Activated CD8-positive, alpha-beta memory T cell treated with anti-CD3 and anti-CD28 coated beads, Interleukin-2, amount 10 ng/mL, durations not matched to agents 7 days and 5 days (primary cell): Measurements from ENCODE around the gene TMEM271. TPM values are rescaled to one million over a fixed set of nuclear protein-coding genes. Genes with fewer than 3 reads are reported as not detected.

ENCODE experiments used
- ATAC-seq: fragments of 150-1000 bp; cut with Tn5 transposase; one replicate; pipeline ENCODE4 v1.10.0; 2021; ENCODE audit warnings: moderate library complexity
- CTCF ChIA-PET: fragments of 350-600 bp; sonication (Branson Sonifier 250); formaldehyde crosslinking; loops from one replicate; lab custom pipeline; 2021; ENCODE audit warnings: antibody characterized with exemption; lab: Charles Lee
- DNase-seq: peaks from one replicate; pipeline ENCODE4 v3.0.0-alpha.2; 2020
- H3K27ac Mint-ChIP-seq: one replicate; pipeline ENCODE4 v1.8.0; 2021; ENCODE audit warnings: mild to moderate bottlenecking, mixed read lengths
- H3K27me3 Mint-ChIP-seq: one replicate; pipeline ENCODE4 v1.8.0; 2021; ENCODE audit warnings: mixed read lengths
- H3K36me3 Mint-ChIP-seq: one replicate; pipeline ENCODE4 v1.8.0; 2021; ENCODE audit warnings: mild to moderate bottlenecking, mixed read lengths
- H3K4me1 Mint-ChIP-seq: one replicate; pipeline ENCODE4 v1.8.0; 2021; ENCODE audit warnings: mixed read lengths
- H3K4me3 Mint-ChIP-seq: one replicate; pipeline ENCODE4 v1.8.0; 2021; ENCODE audit warnings: mild to moderate bottlenecking, moderate library complexity, mixed read lengths
- H3K9me3 Mint-ChIP-seq: one replicate; pipeline ENCODE4 v1.8.0; 2022; ENCODE audit warnings: low read depth, mixed read lengths
- total RNA-seq, 2 experiments: library from RNA; stranded (reverse); gene quantifications; one replicate each; pipeline ENCODE4 v1.2.3, GENCODE V29; 2021

The TMEM271 gene
- total RNA-seq, 2 experiments from 2014 or later: not detected

GRCh38 chr4:525660-526059, 50.4 kb downstream of the TMEM271 start:
- Mint-ChIP-seq H3K36me3 (peaks cover 82% of the 10 kb centered on the region), H3K27ac (no peak overlapping the region), H3K4me1 (no peaks in the 10 kb centered on the region), H3K27me3 (no peaks in the 10 kb centered on the region), H3K4me3 (no peak overlapping the region), H3K9me3 (peaks cover 3% of the 10 kb centered on the region)
- ATAC-seq (no peak), DNase-seq (no peak)
- CTCF ChIA-PET: no interaction called here

GRCh38 chr4:524196-524595, 51.9 kb downstream of the TMEM271 start:
- CTCF ChIA-PET: no interaction called here
- no peak for ATAC-seq
- H3K4me3 Mint-ChIP-seq: no peak overlapping the region
- H3K4me1 Mint-ChIP-seq: no peaks in the 10 kb centered on the region
- H3K27ac Mint-ChIP-seq: no peak overlapping the region
- peaks cover 3% of the 10 kb centered on the region for H3K9me3 Mint-ChIP-seq
- H3K36me3 Mint-ChIP-seq: peaks cover 74% of the 10 kb centered on the region
- no peaks in the 10 kb centered on the region for H3K27me3 Mint-ChIP-seq
- no peak for DNase-seq

Other genes starting within 250 kb of the TMEM271 start
- gene ZNF141, start 238.5 kb downstream of the TMEM271 start, total RNA-seq: 10 to 100 TPM; 23.8 to 32.9 TPM
- 10 to 100 TPM; 32.9 to 42.3 TPM for gene ZNF721, start 77.1 kb downstream of the TMEM271 start, total RNA-seq
- gene PIGG, start 77.1 kb downstream of the TMEM271 start, total RNA-seq: 10 to 100 TPM; 49.7 to 67.5 TPM
- 10 to 100 TPM; 10.0 to 14.6 TPM for gene PDE6B, start 49.3 kb upstream of the TMEM271 start, total RNA-seq
- gene ATP5ME, start 98.0 kb upstream of the TMEM271 start, total RNA-seq: 100 to 1,000 TPM; 213 to 231 TPM
- 10 to 100 TPM; 14.3 to 19.8 TPM for gene MYL5, start 98.2 kb upstream of the TMEM271 start, total RNA-seq
- 1 to 10 TPM; 1.1 to 1.5 TPM for gene SLC49A3, start 112.9 kb upstream of the TMEM271 start, total RNA-seq
- gene PCGF3, start 129.5 kb upstream of the TMEM271 start, total RNA-seq: 10 to 100 TPM; 38.9 to 49.0 TPM
- 1 to 10 TPM in 1 of 2 experiments, under 1 TPM in 1; 0.14 to 1.3 TPM for gene CPLX1, start 249.8 kb upstream of the TMEM271 start, total RNA-seq